ENCODE data around the gene AKT3.
A peak's percentile ranks its signal among the peaks of the same experiment; 100 is the strongest.

Gene AKT3

GRCh38 chr1:243489681-243490546 is 360.1 kb downstream of the AKT3 start:
- no peak for DNase-seq
- in situ Hi-C loops (cut with HindIII; ENCODE audit: low pct_ligation_motif_present, low pct_unique_long_range_greater_than_20kb, low sequenced_read_pairs), result no loop called here

- in situ Hi-C loops (cut with HindIII; ENCODE audit: low pct_ligation_motif_present, low pct_unique_long_range_greater_than_20kb, low sequenced_read_pairs), result no loop called here
- no peak for DNase-seq
Observed at GRCh38 chr1:243489158-243489527, 360.9 kb downstream of the AKT3 start.

- no peak for DNase-seq
- in situ Hi-C loops (cut with HindIII; ENCODE audit: low pct_ligation_motif_present, low pct_unique_long_range_greater_than_20kb, low sequenced_read_pairs), result no loop called here
Observed at GRCh38 chr1:243488459-243489157, 361.4 kb downstream of the AKT3 start.

- in situ Hi-C loops (cut with HindIII; ENCODE audit: low pct_ligation_motif_present, low pct_unique_long_range_greater_than_20kb, low sequenced_read_pairs), result no loop called here
- DNase-seq, result no peak
Observed at GRCh38 chr1:243487649-243488227, 362.3 kb downstream of the AKT3 start.

GRCh38 chr1:243487036-243487648 is 362.9 kb downstream of the AKT3 start:
- in situ Hi-C loops (cut with HindIII; ENCODE audit: low pct_ligation_motif_present, low pct_unique_long_range_greater_than_20kb, low sequenced_read_pairs), result no loop called here
- DNase-seq, result no peak

GRCh38 chr1:243483952-243484351 is 366.1 kb downstream of the AKT3 start:
- in situ Hi-C loops (cut with HindIII; ENCODE audit: low pct_ligation_motif_present, low pct_unique_long_range_greater_than_20kb, low sequenced_read_pairs), result no loop called here

GRCh38 chr1:243483071-243483771 is 366.8 kb downstream of the AKT3 start:
- in situ Hi-C loops (cut with HindIII; ENCODE audit: low pct_ligation_motif_present, low pct_unique_long_range_greater_than_20kb, low sequenced_read_pairs), result no loop called here
- peak; percentile 50 for DNase-seq

More at GRCh38 chr1:243483952-243484351, 366.1 kb downstream of the AKT3 start:
- no peak for DNase-seq

GRCh38 chr1:243482141-243483022 is 367.7 kb downstream of the AKT3 start:
- DNase-seq, result peak; percentile 55
- in situ Hi-C loops (cut with HindIII; ENCODE audit: low pct_ligation_motif_present, low pct_unique_long_range_greater_than_20kb, low sequenced_read_pairs), result no loop called here

- DNase-seq, result no peak
- in situ Hi-C loops (cut with HindIII; ENCODE audit: low pct_ligation_motif_present, low pct_unique_long_range_greater_than_20kb, low sequenced_read_pairs), result no loop called here
Observed at GRCh38 chr1:243481101-243481500, 368.9 kb downstream of the AKT3 start.

GRCh38 chr1:243477731-243478290 is 372.2 kb downstream of the AKT3 start:
- DNase-seq, result no peak
- in situ Hi-C loops (cut with HindIII; ENCODE audit: low pct_ligation_motif_present, low pct_unique_long_range_greater_than_20kb, low sequenced_read_pairs), result no loop called here

GRCh38 chr1:243475966-243476365 is 374.1 kb downstream of the AKT3 start:
- peak; percentile 39 for DNase-seq

GRCh38 chr1:243474906-243475305 is 375.1 kb downstream of the AKT3 start:
- no peak for DNase-seq
- in situ Hi-C loops (cut with HindIII; ENCODE audit: low pct_ligation_motif_present, low pct_unique_long_range_greater_than_20kb, low sequenced_read_pairs), result no loop called here

More at GRCh38 chr1:243475966-243476365, 374.1 kb downstream of the AKT3 start:
- in situ Hi-C loops (cut with HindIII; ENCODE audit: low pct_ligation_motif_present, low pct_unique_long_range_greater_than_20kb, low sequenced_read_pairs), result no loop called here

GRCh38 chr1:243474136-243474881 is 375.7 kb downstream of the AKT3 start:
- in situ Hi-C loops (cut with HindIII; ENCODE audit: low pct_ligation_motif_present, low pct_unique_long_range_greater_than_20kb, low sequenced_read_pairs), result no loop called here
- DNase-seq, result no peak

- in situ Hi-C loops (cut with HindIII; ENCODE audit: low pct_ligation_motif_present, low pct_unique_long_range_greater_than_20kb, low sequenced_read_pairs), result no loop called here
- peak; percentile 45 for DNase-seq
Observed at GRCh38 chr1:243473227-243474135, 376.6 kb downstream of the AKT3 start.

- peak; percentile 48 for DNase-seq
- in situ Hi-C loops (cut with HindIII; ENCODE audit: low pct_ligation_motif_present, low pct_unique_long_range_greater_than_20kb, low sequenced_read_pairs), result no loop called here
Observed at GRCh38 chr1:243471754-243472745, 378.0 kb downstream of the AKT3 start.

Measured in ACHN (cell line).